Vagina (tissue), 2 donors: Measurements from ENCODE around the gene DNAH1. TPM values are rescaled to one million over a fixed set of nuclear protein-coding genes. Genes with fewer than 3 reads are reported as not detected.

Experiments
- DNase-seq, 2 donors: peaks; one replicate each; pipeline ENCODE4 v3.0.0-alpha.2; 2017; ENCODE audit errors: extremely low spot score in 2 of 2
- H3K27ac ChIP-seq: fragments of 200-600 bp; sonication (generic); one replicate; pipeline ENCODE4 v1.5.1; 2019
- H3K27me3 ChIP-seq: fragments of 200-600 bp; sonication (generic); one replicate; pipeline ENCODE4 v1.5.1; 2019
- H3K36me3 ChIP-seq, 2 donors: fragments of 200-600 bp; sonication (generic); one replicate each; pipeline ENCODE4 v1.5.1; 2017 to 2019
- H3K4me1 ChIP-seq: fragments of 200-600 bp; sonication (generic); one replicate; pipeline ENCODE4 v1.5.1; 2019
- H3K4me3 ChIP-seq, 2 donors: fragments of 200-600 bp; sonication (generic); 1 replicate in 1 of 2; 2 replicates in 1 of 2; pipeline ENCODE4 v1.5.1; 2016 to 2019
- H3K9me3 ChIP-seq: fragments of 200-600 bp; sonication (generic); one replicate; pipeline ENCODE4 v1.5.1; 2019
- POLR2A ChIP-seq, 2 donors: fragments of 450-650 bp; IDR thresholded peaks; one replicate each; pipeline ENCODE4 v1.6.1; 2017; ENCODE audit warnings: antibody characterized with exemption in 2 of 2, mild to moderate bottlenecking in 2 of 2, moderate library complexity in 2 of 2
- POLR2AphosphoS5 ChIP-seq, 2 donors: sonication (generic); formaldehyde crosslinking; IDR thresholded peaks; one replicate each; pipeline ENCODE4 v1.9.0; 2017; ENCODE audit warnings: antibody characterized with exemption in 2 of 2, mild to moderate bottlenecking in 2 of 2, low read depth in 1 of 2; ENCODE audit not compliant: insufficient read depth in 1 of 2
- intact Hi-C: fragments of 100-400 bp; cut with DNase I; formaldehyde crosslinking; loops from one replicate; pipeline ENCODE4 v1.15.1; 2023
- total RNA-seq: library from RNA; depleted of rRNA; stranded (reverse); fragments of >200 nt; gene quantifications from one replicate; pipeline ENCODE4 v1.2.3, GENCODE V29; 2016
- TF ChIP-seq, protein P1 (sequence below), 3 experiments: fragments of 450-650 bp in 2 of 3; fragments of 200-600 bp in 1 of 3; sonication (generic) in 1 of 3; IDR thresholded peaks; one replicate each; pipeline ENCODE4 v1.5.1; 2017 to 2019; ENCODE audit warnings: antibody characterized with exemption in 3 of 3, mild to moderate bottlenecking in 2 of 3, moderate library complexity in 2 of 3

The DNAH1 gene
- total RNA-seq, 1 donor from 2014 or later = 12.3 TPM

DNA sequence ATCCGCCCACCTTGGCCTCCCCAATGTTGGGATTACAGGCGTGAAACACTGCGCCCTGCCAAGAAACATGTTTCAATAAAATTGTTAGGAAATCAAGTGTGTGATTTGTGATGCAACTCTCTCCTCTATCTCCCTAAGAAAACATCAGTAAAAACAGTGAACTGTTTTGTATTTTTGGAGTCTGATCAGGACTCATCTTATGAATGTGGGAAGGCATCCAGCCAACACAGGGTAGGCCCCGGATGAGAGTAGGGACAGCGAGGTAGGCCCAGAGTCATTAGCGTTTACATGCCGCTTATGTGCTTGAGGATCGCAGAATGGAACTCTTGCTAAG lies 29.4 kb upstream of the DNAH1 start:
- peak overlapping the region; percentile 98 for H3K27ac ChIP-seq
- H3K4me1 ChIP-seq = peaks cover 23% of the 10 kb centered on the region
- H3K4me3 ChIP-seq = peak overlapping the region; percentile 77 to 89
- DNase-seq = peak in 1 of 2 donors; percentile 81
- TF ChIP-seq POLR2A (IDR thresholded peaks at IDR 0.05) = no peak
- no peak for TF ChIP-seq POLR2AphosphoS5 (IDR thresholded peaks at IDR 0.05; ENCODE audit: insufficient read depth in 1 of 2, low read depth in 1 of 2)
- TF ChIP-seq, protein P1, sequence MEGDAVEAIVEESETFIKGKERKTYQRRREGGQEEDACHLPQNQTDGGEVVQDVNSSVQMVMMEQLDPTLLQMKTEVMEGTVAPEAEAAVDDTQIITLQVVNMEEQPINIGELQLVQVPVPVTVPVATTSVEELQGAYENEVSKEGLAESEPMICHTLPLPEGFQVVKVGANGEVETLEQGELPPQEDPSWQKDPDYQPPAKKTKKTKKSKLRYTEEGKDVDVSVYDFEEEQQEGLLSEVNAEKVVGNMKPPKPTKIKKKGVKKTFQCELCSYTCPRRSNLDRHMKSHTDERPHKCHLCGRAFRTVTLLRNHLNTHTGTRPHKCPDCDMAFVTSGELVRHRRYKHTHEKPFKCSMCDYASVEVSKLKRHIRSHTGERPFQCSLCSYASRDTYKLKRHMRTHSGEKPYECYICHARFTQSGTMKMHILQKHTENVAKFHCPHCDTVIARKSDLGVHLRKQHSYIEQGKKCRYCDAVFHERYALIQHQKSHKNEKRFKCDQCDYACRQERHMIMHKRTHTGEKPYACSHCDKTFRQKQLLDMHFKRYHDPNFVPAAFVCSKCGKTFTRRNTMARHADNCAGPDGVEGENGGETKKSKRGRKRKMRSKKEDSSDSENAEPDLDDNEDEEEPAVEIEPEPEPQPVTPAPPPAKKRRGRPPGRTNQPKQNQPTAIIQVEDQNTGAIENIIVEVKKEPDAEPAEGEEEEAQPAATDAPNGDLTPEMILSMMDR (IDR thresholded peaks at IDR 0.05) = no peak
- H3K9me3 ChIP-seq = no peaks in the 10 kb centered on the region
- no peaks in the 10 kb centered on the region for H3K27me3 ChIP-seq
- intact Hi-C loops = loop anchor here (5.0 kb wide), 1 partner anchor 49 kb away; the partner anchor contains the start of gene TWF2
- H3K36me3 ChIP-seq = peaks cover 0 to under 1% of the 10 kb centered on the region in 2 donors

DNA sequence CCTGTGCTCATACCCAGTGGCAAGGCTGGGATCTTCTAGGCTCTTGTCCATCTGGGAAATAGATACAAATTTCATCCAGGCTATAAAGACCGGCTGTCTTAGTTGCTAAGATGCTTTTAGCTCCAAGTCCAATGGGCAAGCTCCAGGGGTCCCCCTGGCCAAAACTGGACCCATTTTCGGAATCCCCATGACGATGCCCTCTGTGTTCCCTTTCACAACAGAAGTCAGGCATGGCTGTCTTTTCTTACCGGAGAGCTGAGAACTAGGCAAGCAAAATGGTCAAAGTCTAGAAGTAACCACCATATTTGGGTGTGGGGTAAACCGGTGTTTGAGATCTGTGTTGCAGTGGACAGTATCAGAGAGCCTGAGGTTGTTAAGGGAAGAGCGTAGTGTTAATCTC lies 27.4 kb upstream of the DNAH1 start:
- TF ChIP-seq POLR2AphosphoS5 (IDR thresholded peaks at IDR 0.05; ENCODE audit: insufficient read depth in 1 of 2, low read depth in 1 of 2) (no peak), POLR2A (IDR thresholded peaks at IDR 0.05) (no peak)
- TF ChIP-seq, protein P1 (IDR thresholded peaks at IDR 0.05) = no peak
- Histone ChIP-seq H3K27ac (no peak overlapping the region), H3K4me1 (peaks cover 23% of the 10 kb centered on the region), H3K27me3 (no peaks in the 10 kb centered on the region), H3K36me3 (peaks cover 0 to 13% of the 10 kb centered on the region in 2 donors), H3K9me3 (no peaks in the 10 kb centered on the region), H3K4me3 (peak overlapping the region; percentile 77 to 89)
- intact Hi-C loops = loop anchor here (5.0 kb wide), 1 partner anchor 51 kb away; the partner anchor contains the start of gene TWF2
- no peak for DNase-seq

DNA sequence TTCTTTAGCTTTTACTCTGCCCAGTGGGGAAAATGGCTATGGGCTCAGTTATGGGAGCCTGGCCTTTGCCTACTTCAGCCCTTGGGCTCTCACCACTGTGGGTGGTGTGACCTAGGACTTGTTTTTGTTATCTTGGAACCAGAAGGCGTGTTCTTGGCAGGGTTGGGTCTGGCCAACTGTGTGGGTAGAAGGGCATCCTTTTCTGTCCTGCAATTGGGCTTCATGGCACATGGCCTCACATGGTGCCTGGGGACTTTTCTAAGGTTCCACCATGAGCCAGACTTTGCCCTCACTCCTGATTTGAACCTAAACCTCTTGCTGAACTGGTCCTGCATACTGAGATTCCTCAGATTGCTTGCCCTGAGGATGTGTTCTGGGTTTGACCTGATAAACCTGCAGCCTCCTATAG lies 26.8 kb upstream of the DNAH1 start:
- Histone ChIP-seq H3K27ac (no peak overlapping the region), H3K27me3 (no peaks in the 10 kb centered on the region), H3K36me3 (peaks cover 0 to 13% of the 10 kb centered on the region in 2 donors), H3K9me3 (no peaks in the 10 kb centered on the region), H3K4me3 (no peak overlapping the region), H3K4me1 (peaks cover 23% of the 10 kb centered on the region)
- no peak for DNase-seq
- TF ChIP-seq POLR2AphosphoS5 (IDR thresholded peaks at IDR 0.05; ENCODE audit: insufficient read depth in 1 of 2, low read depth in 1 of 2) (no peak), POLR2A (IDR thresholded peaks at IDR 0.05) (no peak)
- TF ChIP-seq, protein P1 (IDR thresholded peaks at IDR 0.05) = no peak
- intact Hi-C loops = loop anchor here (5.0 kb wide), 1 partner anchor 52 kb away; the partner anchor contains the start of gene TWF2

DNA sequence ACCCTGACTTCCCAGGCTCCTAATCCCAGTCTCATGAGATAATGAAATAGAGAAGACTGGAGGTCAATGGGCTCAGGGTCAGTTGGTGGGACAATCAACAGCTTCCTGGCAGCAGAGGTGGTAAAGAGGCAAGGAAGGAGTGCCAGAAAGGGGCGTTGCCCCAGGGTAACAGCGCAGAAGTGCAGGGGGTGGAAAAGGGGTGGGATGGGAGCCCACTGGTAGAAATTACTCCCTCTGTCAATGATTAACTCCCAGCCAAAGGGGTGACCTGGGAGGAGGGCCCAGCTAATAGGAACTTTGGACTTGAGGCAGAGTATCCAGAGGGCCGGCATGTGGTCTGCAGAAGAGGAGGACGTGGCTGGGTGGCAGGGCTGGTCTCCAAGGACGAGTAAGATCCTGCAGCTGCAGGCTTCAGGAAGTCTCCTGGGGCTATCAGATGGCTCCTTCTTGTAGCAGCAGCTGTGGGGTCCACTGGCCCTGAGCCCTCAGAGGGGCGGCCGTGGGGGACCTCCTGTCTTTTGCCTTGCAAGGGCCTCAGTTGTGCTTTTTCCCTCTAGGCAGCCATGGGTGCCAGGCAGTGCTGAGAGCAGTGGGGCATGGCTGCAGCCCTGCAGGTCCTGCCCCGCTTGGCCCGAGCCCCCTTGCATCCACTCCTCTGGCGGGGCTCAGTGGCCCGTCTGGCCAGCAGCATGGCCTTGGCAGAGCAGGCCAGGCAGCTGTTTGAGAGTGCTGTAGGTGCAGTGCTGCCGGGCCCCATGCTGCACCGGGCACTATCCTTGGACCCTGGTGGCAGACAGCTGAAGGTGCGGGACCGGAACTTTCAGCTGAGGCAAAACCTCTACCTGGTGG lies 26.1 kb upstream of the DNAH1 start:
- DNase-seq = no peak
- Histone ChIP-seq H3K4me1 (peaks cover 23% of the 10 kb centered on the region), H3K4me3 (no peak overlapping the region), H3K27ac (no peak overlapping the region), H3K9me3 (no peaks in the 10 kb centered on the region), H3K36me3 (peaks cover 0 to 13% of the 10 kb centered on the region in 2 donors), H3K27me3 (no peaks in the 10 kb centered on the region)
- intact Hi-C loops = loop anchor here (5.0 kb wide), 1 partner anchor 53 kb away; the partner anchor contains the start of gene TWF2
- TF ChIP-seq, protein P1 (IDR thresholded peaks at IDR 0.05) = no peak
- TF ChIP-seq POLR2A (IDR thresholded peaks at IDR 0.05) (no peak), POLR2AphosphoS5 (IDR thresholded peaks at IDR 0.05; ENCODE audit: insufficient read depth in 1 of 2, low read depth in 1 of 2) (no peak)
